Ishikawa (cell line): ENCODE data around the gene TNFRSF1A.

Source experiments
- EP300 ChIP-seq: IDR thresholded peaks from 2 replicates; pipeline ENCODE4 v1.6.1; 2012; ENCODE audit warnings: borderline replicate concordance
- RAD21 ChIP-seq: IDR thresholded peaks from 2 replicates; pipeline ENCODE4 v1.6.1; 2012; ENCODE audit warnings: low read depth
- TCF12 ChIP-seq: IDR thresholded peaks from 2 replicates; pipeline ENCODE4 v1.6.1; 2012; ENCODE audit warnings: low read depth
- USF1 ChIP-seq: IDR thresholded peaks from 2 replicates; pipeline ENCODE4 v1.6.1; 2012
- TF ChIP-seq, protein P1 (sequence below): IDR thresholded peaks from 2 replicates; pipeline ENCODE4 v1.6.1; 2012

DNA sequence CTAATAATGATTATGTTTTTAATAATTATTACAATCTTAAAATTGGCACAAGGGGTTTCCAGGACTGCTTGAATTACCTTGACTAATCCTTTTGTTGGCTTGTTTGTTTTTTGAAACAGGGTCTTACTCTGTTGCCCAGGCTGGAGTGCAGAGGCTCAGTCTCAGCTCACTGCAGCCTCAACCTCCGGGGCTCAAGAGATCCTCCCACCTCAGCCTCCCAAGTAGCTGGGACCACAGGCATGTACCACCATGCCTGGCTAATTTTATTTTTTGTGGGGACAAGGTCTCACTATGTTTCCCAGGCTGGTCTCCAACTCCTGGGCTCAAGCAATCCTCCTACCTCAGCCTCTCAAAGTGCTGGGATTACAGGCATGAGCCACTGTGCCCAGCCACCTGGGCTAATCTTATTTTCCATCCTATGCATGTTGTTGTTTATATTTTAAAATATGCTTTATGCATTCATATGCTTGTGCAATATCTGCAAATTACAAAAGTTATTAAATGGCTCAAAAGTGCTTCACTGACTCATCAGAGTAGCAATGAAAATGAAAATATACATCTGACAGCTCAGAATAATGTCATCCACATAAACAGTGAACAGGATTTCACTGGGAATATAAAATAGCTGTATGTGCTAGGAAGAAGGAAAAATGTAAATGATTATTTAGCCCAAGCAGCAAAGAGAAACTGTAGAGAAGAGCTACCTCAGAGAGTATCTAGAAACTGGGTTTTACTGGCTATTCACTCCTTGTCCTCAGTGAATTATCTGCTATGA is 56.2 kb downstream of the TNFRSF1A start:
- TF ChIP-seq RAD21 = no peak
- no peak for TF ChIP-seq TCF12
- TF ChIP-seq, protein P1, sequence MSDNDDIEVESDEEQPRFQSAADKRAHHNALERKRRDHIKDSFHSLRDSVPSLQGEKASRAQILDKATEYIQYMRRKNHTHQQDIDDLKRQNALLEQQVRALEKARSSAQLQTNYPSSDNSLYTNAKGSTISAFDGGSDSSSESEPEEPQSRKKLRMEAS = no peak
- TF ChIP-seq EP300 = no peak
- TF ChIP-seq USF1 = no peak
